ENCODE measurements around the gene PIK3CD. TPM values are rescaled to one million over a fixed set of nuclear protein-coding genes. Genes with fewer than 3 reads are reported as not detected.
"Not testable (repeated sequence)": the region's sequence is repeated elsewhere in the genome, so short reads cannot be mapped to it uniquely, and the experiment has no call there.

The PIK3CD gene
- total RNA-seq, 1 donor from 2014 or later, result 13.3 TPM

GRCh38 chr1:9624081-9624480, 27.4 kb upstream of the PIK3CD start:
- DNase-seq, result no peak

DNA sequence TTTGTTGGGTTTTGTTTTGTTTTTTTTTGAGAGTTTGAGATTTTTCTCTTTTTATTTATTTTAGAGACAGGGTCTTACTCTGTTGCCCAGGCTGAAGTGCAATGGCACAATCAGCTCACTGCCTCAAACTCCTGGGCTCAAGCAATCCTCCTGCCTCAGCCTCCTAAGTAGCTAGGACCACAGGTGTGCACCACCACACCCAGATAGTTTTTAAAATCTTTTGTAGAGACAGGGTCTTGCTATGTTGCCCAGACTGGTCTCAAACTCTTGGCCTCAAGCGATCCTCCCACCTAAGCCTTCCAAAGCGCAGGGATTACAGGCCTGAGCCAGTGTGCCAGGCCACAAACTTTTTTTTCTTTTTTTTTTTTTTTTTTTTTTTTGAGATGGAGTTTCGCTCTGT, 26.5 kb upstream of the PIK3CD start:
- DNase-seq, result not testable (repeated sequence)

DNA sequence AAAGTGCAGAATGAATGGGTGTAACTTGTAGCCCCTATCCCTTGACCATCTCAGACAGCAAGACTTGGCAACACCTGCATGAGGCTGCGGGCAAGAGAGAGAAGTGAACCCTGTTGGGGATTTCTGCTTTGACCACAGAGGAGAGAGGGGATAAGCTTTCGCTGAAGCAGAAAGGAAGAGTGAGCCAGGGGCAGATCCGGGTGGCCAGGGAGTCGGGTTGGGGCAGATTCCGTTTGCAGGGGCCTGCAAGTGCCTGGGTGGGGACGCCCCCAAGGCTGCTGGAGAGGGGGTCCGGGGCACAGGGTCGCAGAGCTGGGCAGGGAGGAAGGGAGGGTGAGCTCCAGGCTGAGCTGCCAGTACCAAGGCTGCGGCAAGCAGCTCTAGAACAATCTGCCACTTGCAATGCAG, 25.3 kb upstream of the PIK3CD start:
- no peak for DNase-seq

GRCh38 chr1:9628541-9629444, 22.7 kb upstream of the PIK3CD start:
- DNase-seq, result no peak

DNA sequence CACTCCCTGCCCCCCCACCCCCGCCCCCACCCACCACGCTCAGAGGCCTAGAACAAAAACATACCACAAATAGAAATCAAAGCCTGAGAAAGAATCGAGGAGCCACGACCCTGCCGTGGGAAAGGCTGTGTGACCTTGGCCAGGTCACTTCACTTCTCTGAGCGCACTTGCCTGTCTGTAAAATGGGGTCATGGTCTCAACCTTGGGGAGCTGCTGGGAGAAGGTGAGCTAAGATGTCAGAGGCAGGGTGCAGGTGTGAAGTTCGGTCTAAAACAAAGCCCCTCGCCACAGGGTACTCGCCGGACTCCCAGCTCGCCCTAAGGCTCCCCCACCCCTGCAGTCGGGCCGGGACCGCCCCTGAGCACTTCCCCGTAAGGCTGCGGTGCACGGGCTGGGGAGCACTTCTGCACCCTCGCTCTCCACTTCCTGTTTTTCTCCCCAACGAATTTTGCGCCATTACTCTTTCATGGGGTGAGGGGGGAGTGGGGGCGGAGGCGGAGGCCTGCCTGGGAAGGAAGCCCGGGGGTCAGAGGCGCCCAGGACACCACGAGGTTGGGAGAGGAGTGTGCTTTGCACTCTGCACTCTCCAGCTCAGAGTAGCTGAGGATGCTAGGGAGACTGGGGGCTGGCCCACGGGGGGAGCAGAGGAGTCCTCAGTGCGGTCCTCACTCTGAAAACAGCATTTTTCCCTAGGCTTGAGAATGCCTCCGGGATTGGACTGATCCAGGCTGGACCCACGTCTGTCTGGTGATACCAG, 21.9 kb upstream of the PIK3CD start:
- no peak for DNase-seq

- DNase-seq, result no peak
These were observed 21.0 kb upstream of the PIK3CD start for GRCh38 chr1:9630331-9631111.

DNA sequence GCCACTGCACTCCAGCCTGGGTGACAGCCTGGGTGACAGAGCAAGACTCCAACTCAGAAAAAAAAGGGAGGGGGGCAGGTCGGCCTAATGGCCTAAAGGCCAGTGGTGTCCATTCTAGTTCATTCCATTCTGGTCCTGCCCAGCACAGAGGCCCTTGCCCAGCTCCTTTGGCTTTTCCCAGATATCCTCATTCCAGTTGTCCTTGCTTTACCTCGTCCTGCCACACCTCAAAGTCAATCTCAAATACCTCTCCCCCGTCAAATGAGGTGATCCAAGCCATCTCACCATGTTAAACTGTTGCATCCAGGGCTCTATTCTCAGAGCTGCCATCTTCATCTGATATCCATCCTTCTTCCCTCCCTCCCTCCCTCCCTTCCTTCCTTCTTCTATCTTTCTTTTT, 19.9 kb upstream of the PIK3CD start:
- no peak for DNase-seq

- no peak for DNase-seq
These were observed 18.0 kb upstream of the PIK3CD start for GRCh38 chr1:9633493-9633892.

GRCh38 chr1:9634582-9634981, 16.9 kb upstream of the PIK3CD start:
- no peak for DNase-seq

GRCh38 chr1:9639227-9639626, 12.3 kb upstream of the PIK3CD start:
- no peak for DNase-seq

GRCh38 chr1:9643351-9644256, 7.9 kb upstream of the PIK3CD start:
- no peak for DNase-seq

GRCh38 chr1:9646037-9646436, 5.5 kb upstream of the PIK3CD start:
- no peak for DNase-seq

- no peak for DNase-seq
These were observed 3.4 kb upstream of the PIK3CD start for GRCh38 chr1:9648171-9648570.

DNA sequence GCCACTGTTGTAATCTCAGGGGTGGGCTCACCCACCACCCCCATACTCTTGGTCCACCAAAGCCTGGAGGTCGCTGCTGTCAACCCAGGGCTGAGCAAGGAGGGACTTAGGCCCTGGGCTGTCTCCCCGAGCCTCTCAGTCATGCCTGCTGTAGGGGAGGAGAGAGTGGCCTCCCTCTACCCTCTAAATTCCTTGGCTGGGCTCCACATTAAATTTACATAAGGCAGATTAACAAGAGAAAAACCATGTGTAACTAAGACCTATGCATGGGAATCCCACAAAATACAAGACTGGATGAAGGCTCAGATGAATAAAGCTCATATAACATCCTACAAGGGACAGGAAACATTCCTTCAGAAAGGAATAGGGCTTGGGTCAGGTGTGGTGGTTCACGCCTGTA, 1.8 kb upstream of the PIK3CD start:
- DNase-seq, result no peak

DNA sequence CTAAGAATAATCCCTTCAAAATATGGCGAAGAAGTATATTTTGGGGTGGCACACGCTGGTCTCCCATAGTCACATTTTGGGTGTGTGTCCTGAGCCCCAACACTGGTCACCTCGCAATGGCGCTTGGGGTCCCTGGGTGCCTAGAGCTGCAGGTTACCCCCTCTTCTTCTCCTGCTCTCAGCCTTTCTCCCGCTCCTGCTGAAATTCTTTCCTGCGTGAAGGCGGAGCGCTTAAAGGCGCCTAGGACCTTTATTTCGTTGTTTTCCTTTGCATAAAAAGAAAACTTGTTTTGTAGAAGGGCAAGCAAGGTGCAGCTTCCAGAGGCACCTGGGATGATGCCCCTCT, 339 bp upstream of the PIK3CD start:
- no peak for DNase-seq

GRCh38 chr1:9652379-9653209, 1.1 kb downstream of the PIK3CD start:
- DNase-seq, result no peak

GRCh38 chr1:9653210-9653490, 1.6 kb downstream of the PIK3CD start:
- no peak for DNase-seq

DNA sequence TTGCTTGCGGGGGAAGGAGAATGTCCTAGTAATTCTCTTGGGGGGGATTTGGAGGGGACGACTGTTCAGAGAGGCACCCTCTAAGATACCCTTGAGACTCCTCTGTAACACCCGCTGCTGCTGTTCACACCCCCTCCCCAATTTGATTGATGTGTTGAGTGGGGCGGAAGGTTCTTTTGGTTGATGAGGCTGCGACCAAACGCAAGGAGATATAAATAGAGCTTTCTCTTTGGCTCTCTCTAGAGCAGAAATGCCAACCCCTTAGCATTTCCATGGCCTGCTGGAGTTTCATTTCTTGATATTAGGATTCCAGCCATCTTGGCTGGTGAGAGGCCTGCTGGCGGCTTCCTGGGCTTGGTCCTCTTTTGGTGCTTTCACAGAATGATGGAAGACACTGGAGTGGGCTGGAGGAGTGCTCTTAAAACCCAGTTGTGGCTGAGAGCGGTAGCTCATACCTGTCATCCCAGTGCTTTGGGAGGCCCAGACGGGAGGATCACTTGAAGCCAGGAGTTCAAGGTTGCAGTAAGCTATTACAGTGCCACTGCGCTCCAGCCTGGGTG, 2.0 kb downstream of the PIK3CD start:
- no peak for DNase-seq

DNA sequence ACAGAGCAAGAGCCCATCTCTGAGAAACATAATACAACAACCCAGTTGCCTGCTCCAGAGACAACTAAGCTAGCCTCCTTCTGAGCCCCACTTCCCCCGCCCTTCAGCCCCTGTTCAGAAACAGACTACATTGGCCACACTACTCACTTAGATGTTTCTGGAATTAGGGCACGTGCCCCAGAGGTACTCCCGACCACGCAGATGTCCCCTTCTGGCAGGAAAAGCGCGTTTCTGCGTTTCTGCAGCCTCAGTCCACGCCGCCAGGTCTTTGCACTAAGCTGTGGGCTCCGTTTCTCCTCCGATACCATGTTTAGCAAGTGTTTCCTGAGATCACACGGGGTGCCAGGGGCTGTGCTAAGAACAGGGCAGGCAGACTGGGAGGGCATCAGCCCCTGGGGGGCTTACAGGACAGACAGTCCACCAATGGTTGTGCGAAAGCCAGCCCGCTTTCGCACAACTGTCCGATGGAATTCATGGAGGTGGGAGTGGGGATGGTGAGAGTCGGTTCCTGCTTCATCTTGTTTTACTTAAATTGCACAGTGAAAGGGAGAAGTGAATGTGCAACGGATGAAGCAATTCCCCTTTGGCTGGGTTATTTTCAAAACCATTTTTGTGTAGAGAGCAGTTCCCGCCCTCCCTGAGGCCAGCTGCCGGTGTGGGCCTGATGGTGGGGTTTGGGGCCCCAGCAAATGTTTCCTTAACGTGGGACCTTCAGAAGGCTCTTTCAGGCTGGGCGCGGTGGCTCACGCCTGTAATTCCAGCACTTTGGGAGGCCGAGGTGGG, 2.7 kb downstream of the PIK3CD start:
- no peak for DNase-seq

Data from occipital lobe (tissue), 2 donors.